Ovary (tissue), 3 donors: ENCODE data around the gene SUSD3.

Experiments used
- CTCF ChIP-seq, 3 donors: fragments of 450-650 bp in 2 of 3; fragments of 200-600 bp in 1 of 3; IDR thresholded peaks; one replicate each; pipeline versions ENCODE4 v1.5.1 to v1.8.0; 2016 to 2022; ENCODE audit warnings: antibody characterized with exemption in 3 of 3, mild to moderate bottlenecking in 1 of 3
- EP300 ChIP-seq: sonication (generic); formaldehyde crosslinking; IDR thresholded peaks from one replicate; pipeline ENCODE4 v1.6.1; 2017; ENCODE audit warnings: antibody characterized with exemption
- POLR2A ChIP-seq: fragments of 450-650 bp; IDR thresholded peaks from one replicate; pipeline ENCODE4 v1.6.1; 2017; ENCODE audit warnings: antibody characterized with exemption, mild to moderate bottlenecking, moderate library complexity
- donor health status: DM: no; HTN: no; CAD: no.

- TF ChIP-seq CTCF (IDR thresholded peaks at IDR 0.05) (no peak), POLR2A (no peak), EP300 (no peak)
Measured at GRCh38 chr9:93026640-93027039, 31.9 kb upstream of the SUSD3 start.
